Activated CD8-positive, alpha-beta memory T cell treated with anti-CD3 and anti-CD28 coated beads, Interleukin-2, amount 10 ng/mL, durations not matched to agents 7 days and 5 days (primary cell): ENCODE results near the gene SLC43A3. TPM values are rescaled to one million over a fixed set of nuclear protein-coding genes. Genes with fewer than 3 reads are reported as not detected.

ENCODE experiments used
- ATAC-seq: fragments of 150-1000 bp; cut with Tn5 transposase; one replicate; pipeline ENCODE4 v1.10.0; 2021; ENCODE audit warnings: moderate library complexity
- CTCF ChIA-PET: fragments of 350-600 bp; sonication (Branson Sonifier 250); formaldehyde crosslinking; loops from one replicate; lab custom pipeline; 2021; ENCODE audit warnings: antibody characterized with exemption; lab: Charles Lee
- DNase-seq: peaks from one replicate; pipeline ENCODE4 v3.0.0-alpha.2; 2020
- H3K27ac Mint-ChIP-seq: one replicate; pipeline ENCODE4 v1.8.0; 2021; ENCODE audit warnings: mild to moderate bottlenecking, mixed read lengths
- H3K27me3 Mint-ChIP-seq: one replicate; pipeline ENCODE4 v1.8.0; 2021; ENCODE audit warnings: mixed read lengths
- H3K36me3 Mint-ChIP-seq: one replicate; pipeline ENCODE4 v1.8.0; 2021; ENCODE audit warnings: mild to moderate bottlenecking, mixed read lengths
- H3K4me1 Mint-ChIP-seq: one replicate; pipeline ENCODE4 v1.8.0; 2021; ENCODE audit warnings: mixed read lengths
- H3K4me3 Mint-ChIP-seq: one replicate; pipeline ENCODE4 v1.8.0; 2021; ENCODE audit warnings: mild to moderate bottlenecking, moderate library complexity, mixed read lengths
- H3K9me3 Mint-ChIP-seq: one replicate; pipeline ENCODE4 v1.8.0; 2022; ENCODE audit warnings: low read depth, mixed read lengths
- total RNA-seq, 2 experiments: library from RNA; stranded (reverse); gene quantifications; one replicate each; pipeline ENCODE4 v1.2.3, GENCODE V29; 2021

The SLC43A3 gene
- 100 to 1,000 TPM; 106 to 117 TPM for total RNA-seq

DNA sequence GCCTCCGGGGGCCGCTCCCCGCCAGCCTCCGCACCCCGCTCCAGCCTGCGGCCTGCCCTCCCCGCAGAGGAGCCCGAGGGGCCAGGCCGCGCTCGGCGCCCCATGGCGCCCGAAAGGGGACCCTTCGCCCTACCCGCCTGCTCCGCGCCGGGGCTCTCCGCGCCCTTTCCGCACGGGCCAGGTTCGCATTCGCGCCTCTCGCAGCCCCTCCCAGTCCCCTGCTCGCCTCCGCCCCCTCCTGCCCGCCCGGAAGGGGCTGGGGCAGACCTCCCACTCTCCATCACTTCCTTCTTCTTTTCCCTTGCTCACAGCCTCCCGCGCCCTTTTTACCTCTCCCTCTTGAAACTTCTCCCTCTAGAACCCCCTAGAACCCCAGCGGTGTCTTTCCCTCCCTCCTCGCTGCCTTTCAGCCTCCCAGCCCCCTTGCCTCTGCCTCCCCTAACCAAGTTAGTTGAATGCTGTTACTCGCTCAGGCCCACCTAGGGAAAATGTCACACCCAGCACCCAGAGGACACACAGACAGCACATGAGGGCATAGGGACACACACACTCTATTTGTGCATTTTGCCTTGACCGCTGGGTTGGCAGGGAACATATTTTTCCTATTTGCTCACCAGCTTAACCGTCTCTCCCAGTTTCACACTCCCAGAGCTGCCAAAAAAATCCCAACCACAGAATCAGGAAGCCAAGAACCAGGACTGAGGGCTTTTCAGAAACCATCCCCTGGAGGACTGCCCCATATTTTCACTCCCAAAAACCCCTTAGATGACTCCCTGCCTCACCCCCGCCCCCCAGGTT is at the start of gene SLC43A3:
Gene SLC43A3 (minus strand): TSS at position 193 of the 798 bp plus-strand sequence. CDS start 949 bp downstream, outside the sequence.
- CTCF ChIA-PET = interaction anchor here (1.0 to 2.5 kb wide), 7 partner anchors 14 to 141 kb away, joined by 3 to 20 read pairs (median 4); partner anchors contain the start of genes SLC43A1 and UBE2L6
- H3K4me3 Mint-ChIP-seq = peak within 1 kb of the TSS; percentile 85
- ATAC-seq = peak; percentile 70
- peaks cover 39% of the 10 kb centered on the region for H3K36me3 Mint-ChIP-seq
- peak within 1 kb of the TSS; percentile 85 for H3K27ac Mint-ChIP-seq
- no peaks in the 10 kb centered on the region for H3K9me3 Mint-ChIP-seq
- peaks cover 53% of the 10 kb centered on the region for H3K4me1 Mint-ChIP-seq
- DNase-seq = peak; percentile 85
- H3K27me3 Mint-ChIP-seq = peaks cover 8% of the 10 kb centered on the region

DNA sequence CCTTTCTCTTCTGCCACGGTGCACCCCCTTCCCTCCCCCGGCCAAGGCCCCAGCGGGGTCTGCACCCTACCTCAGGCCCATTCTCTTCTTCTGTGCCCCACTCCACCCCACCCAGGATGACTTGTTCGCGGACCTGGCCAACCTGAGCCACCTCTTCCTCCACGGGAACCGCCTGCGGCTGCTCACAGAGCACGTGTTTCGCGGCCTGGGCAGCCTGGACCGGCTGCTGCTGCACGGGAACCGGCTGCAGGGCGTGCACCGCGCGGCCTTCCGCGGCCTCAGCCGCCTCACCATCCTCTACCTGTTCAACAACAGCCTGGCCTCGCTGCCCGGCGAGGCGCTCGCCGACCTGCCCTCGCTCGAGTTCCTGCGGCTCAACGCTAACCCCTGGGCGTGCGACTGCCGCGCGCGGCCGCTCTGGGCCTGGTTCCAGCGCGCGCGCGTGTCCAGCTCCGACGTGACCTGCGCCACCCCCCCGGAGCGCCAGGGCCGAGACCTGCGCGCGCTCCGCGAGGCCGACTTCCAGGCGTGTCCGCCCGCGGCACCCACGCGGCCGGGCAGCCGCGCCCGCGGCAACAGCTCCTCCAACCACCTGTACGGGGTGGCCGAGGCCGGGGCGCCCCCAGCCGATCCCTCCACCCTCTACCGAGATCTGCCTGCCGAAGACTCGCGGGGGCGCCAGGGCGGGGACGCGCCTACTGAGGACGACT is 49.3 kb upstream of the SLC43A3 start:
- Mint-ChIP-seq H3K36me3 (no peaks in the 10 kb centered on the region), H3K9me3 (no peaks in the 10 kb centered on the region)

DNA sequence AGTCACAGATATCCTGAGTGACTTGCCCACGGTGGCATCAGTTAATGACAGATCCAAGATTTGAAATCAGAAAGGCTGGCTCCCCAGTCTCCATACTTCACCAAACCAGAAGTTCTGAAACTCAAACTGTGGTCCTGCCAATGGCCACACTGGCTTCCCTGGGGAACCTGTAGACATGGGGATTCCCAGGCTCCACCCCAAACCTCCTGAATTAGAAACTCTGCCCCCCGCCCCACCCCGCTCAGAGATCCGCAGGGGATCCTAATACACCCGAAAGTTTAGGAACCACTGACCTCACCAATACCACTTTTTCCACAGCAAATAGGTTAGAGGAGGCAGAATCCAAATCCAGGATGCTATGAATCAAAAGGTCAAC is 48.7 kb upstream of the SLC43A3 start:
- no peak for DNase-seq
- Mint-ChIP-seq H3K4me3 (peak overlapping the region; percentile 34), H3K36me3 (no peaks in the 10 kb centered on the region), H3K9me3 (no peaks in the 10 kb centered on the region), H3K27me3 (peaks cover 33% of the 10 kb centered on the region), H3K27ac (peak overlapping the region; percentile 36), H3K4me1 (peaks cover 29% of the 10 kb centered on the region)
- CTCF ChIA-PET = interaction anchor here (1.1 to 9.5 kb wide), 7 partner anchors 15 to 169 kb away, joined by 8 to 79 read pairs (median 15); partner anchors contain the start of genes RTN4RL2 and TIMM10
- no peak for ATAC-seq

More for the DNA sequence above, 49.3 kb upstream of the SLC43A3 start:
- peak overlapping the region; percentile 55 for H3K4me3 Mint-ChIP-seq
- H3K27ac Mint-ChIP-seq = peak overlapping the region; percentile 3
- H3K4me1 Mint-ChIP-seq = peaks cover 29% of the 10 kb centered on the region
- peaks cover 37% of the 10 kb centered on the region for H3K27me3 Mint-ChIP-seq
- ATAC-seq = peak; percentile 24
- peak; percentile 57 for DNase-seq
- CTCF ChIA-PET = interaction anchor here (1.2 to 9.5 kb wide), 6 partner anchors 17 to 130 kb away, joined by 3 to 79 read pairs (median 16); partner anchors contain the start of genes RTN4RL2, SLC43A1 and TIMM10

DNA sequence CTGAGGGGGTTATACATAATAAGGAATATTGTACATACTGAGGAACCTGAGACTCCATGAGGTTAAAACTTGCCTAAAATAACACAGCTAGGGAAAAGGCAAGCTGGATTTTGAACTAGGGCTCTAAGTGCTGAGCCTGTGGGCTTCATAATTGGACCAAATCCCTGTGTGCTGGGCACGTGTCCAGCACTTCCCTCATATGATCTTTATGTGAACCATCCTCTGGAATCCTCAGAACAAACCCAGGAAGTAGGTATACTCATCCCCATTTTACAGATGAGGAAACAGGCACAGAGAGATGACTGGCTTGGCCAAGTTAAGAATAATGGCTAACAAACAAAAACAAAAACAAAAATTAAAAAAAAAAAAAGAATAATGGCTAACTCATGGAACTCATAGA is 48.3 kb upstream of the SLC43A3 start:
- Mint-ChIP-seq H3K27me3 (peaks cover 33% of the 10 kb centered on the region), H3K4me1 (peaks cover 29% of the 10 kb centered on the region), H3K27ac (no peak overlapping the region), H3K4me3 (no peak overlapping the region), H3K36me3 (no peaks in the 10 kb centered on the region), H3K9me3 (no peaks in the 10 kb centered on the region)
- ATAC-seq (no peak), DNase-seq (no peak)
- CTCF ChIA-PET = interaction anchor here (0.7 to 4.4 kb wide), 9 partner anchors 9 to 169 kb away, joined by 3 to 63 read pairs (median 8); partner anchors contain the start of gene RTN4RL2

DNA sequence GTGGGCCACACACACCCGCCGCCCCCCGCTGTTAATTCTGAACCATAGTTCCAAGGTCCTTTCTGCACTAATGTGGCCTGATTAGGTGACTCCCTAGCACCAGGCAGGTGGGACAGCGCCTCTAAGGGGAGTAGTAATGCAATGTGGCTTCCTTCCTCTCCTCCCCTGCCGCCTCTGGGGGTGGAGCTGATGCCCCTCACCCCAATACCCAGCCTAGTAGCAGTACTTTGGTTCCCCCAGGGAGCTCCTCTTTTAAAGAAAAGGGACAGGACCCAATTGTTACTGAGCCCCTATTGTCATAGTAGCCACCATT is 47.8 kb upstream of the SLC43A3 start:
- Mint-ChIP-seq H3K4me1 (peaks cover 29% of the 10 kb centered on the region), H3K27ac (no peak overlapping the region), H3K27me3 (peaks cover 33% of the 10 kb centered on the region), H3K36me3 (no peaks in the 10 kb centered on the region), H3K9me3 (no peaks in the 10 kb centered on the region), H3K4me3 (no peak overlapping the region)
- DNase-seq (no peak), ATAC-seq (no peak)
- CTCF ChIA-PET = interaction anchor here (0.7 to 4.4 kb wide), 9 partner anchors 9 to 170 kb away, joined by 3 to 63 read pairs (median 8); partner anchors contain the start of gene RTN4RL2

DNA sequence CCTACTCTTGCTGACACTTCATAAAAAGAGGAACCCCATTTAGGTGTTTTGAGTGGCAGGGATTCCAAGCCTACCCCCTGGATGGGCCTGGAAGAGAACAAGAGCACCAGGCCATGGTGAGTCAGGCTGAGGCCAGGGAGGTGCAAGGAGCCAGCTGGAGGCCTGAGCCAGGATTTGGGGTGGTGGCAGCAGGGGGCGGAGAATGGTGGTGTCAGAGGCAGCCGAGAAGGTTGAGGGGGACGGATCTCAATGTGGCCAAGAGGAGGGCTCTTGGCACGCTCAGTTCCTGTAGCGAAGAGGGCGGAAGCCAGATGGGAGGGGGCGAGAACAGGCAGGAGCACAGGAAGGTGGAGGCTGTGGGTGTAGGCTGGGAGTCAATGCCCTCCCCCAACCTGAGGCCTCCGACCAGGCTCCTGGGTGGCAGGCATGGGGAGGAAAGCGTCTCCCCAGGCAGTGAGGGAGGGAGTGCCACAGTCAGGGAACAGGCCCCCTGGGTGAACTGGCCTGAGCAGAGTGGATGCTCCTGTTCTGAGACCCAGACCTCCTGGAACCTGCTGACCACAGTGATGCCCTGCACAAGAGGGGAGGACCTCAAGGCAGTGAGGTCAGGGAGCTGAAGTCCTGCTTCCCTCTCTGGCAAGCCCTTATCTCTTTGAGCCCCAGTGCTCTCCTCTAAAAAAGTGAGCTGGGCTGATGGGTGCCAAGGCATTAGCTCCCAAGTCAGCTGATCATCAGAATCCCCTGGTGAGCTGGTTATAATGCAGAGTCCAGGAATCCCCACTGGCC is 47.3 kb upstream of the SLC43A3 start:
- H3K9me3 Mint-ChIP-seq = no peaks in the 10 kb centered on the region
- no peak overlapping the region for H3K4me3 Mint-ChIP-seq
- ATAC-seq (peak; percentile 78), DNase-seq (peak; percentile 78)
- H3K36me3 Mint-ChIP-seq = no peaks in the 10 kb centered on the region
- CTCF ChIA-PET = interaction anchor here (0.7 to 4.4 kb wide), 11 partner anchors 8 to 170 kb away, joined by 3 to 63 read pairs (median 8); partner anchors contain the start of gene RTN4RL2
- H3K4me1 Mint-ChIP-seq = peaks cover 29% of the 10 kb centered on the region
- peak overlapping the region; percentile 14 for H3K27ac Mint-ChIP-seq
- H3K27me3 Mint-ChIP-seq = peaks cover 30% of the 10 kb centered on the region

DNA sequence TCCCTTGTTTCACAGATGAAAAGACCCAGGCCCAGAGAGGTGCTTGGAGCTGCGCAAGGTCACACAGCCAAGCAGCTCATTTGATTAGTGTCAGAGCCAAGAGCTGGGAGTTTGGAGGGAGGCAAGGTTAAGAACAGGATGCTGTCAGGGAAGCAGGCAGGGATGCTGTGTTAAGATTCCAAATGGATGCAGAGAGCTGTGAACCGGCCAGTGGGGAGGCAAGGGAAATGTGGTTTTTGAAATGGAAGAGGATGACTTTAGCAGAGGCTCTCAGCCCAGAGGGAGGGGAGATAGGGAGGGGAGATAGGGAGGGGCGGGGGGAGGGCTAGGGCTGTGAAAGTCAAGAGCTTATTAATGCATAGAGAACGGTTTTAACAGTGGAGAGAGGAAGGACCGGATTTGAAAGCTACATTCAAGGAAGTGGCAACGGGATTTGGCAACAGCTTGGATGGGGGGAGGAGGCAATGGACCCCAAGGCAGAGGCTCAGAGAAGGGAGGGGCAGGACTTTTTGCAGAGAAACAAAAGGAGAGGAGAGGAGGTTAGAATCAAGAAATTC is 46.4 kb upstream of the SLC43A3 start:
- no peak for DNase-seq
- CTCF ChIA-PET = interaction anchor here (0.6 to 4.4 kb wide), 11 partner anchors 10 to 128 kb away, joined by 3 to 63 read pairs (median 7); partner anchors contain the start of genes RTN4RL2 and UBE2L6
- Mint-ChIP-seq H3K27me3 (peaks cover 30% of the 10 kb centered on the region), H3K27ac (peak overlapping the region; percentile 53), H3K9me3 (no peaks in the 10 kb centered on the region), H3K4me3 (no peak overlapping the region), H3K4me1 (peaks cover 29% of the 10 kb centered on the region), H3K36me3 (no peaks in the 10 kb centered on the region)
- no peak for ATAC-seq

DNA sequence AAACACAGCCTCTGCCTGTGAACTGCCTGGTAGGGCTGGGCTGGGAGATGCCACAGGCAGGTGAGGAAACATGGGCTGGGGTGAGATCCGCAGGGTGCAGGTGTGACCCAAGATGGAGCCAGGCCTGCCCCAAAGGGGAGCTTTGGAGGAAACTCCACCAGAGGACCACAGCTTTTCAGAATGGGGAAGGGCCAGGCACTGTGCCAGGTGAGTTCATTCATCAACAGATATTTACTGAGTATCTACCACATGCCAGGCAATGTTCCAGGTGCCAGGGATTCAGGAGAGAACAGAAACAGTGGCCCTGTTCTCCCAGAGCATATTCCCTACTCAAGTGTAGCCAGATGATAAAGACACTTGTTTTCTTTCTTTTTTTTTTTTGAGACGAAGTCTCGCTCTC is 44.6 kb upstream of the SLC43A3 start:
- Mint-ChIP-seq H3K9me3 (no peaks in the 10 kb centered on the region), H3K36me3 (no peaks in the 10 kb centered on the region), H3K27ac (no peak overlapping the region), H3K4me3 (no peak overlapping the region), H3K4me1 (peaks cover 26% of the 10 kb centered on the region), H3K27me3 (peaks cover 17% of the 10 kb centered on the region)
- CTCF ChIA-PET = interaction anchor here (1.6 to 4.4 kb wide), 3 partner anchors 14 to 53 kb away, joined by 3 to 63 read pairs (median 7); no protein-coding TSS in a partner anchor
- no peak for DNase-seq
- no peak for ATAC-seq

DNA sequence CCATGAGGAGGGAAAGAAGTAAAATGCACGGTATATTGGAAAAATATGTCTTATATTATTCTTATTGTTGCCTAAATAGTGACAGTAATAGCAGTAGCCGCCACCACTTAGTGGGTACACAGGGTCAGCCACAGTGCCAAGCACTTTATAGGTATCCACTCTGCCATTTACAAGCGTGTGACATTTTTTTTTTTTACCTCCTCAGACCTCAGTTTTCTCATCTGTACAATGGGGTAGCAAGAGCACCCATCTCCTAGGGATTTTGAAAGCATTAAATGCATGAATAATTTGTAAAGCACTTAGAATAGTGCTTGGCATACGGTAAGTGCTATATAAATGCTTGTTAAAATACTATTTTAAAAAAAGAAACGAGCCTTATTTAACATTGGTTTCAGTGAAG is 42.3 kb upstream of the SLC43A3 start:
- no peaks in the 10 kb centered on the region for H3K36me3 Mint-ChIP-seq
- no peak overlapping the region for H3K27ac Mint-ChIP-seq
- no peaks in the 10 kb centered on the region for H3K9me3 Mint-ChIP-seq
- no peak overlapping the region for H3K4me3 Mint-ChIP-seq
- DNase-seq (no peak), ATAC-seq (no peak)
- peaks cover 3% of the 10 kb centered on the region for H3K27me3 Mint-ChIP-seq
- CTCF ChIA-PET = interaction anchor here (1.6 to 1.8 kb wide), 2 partner anchors 11 to 22 kb away, joined by 3 to 8 read pairs; no protein-coding TSS in a partner anchor
- peaks cover 9% of the 10 kb centered on the region for H3K4me1 Mint-ChIP-seq

DNA sequence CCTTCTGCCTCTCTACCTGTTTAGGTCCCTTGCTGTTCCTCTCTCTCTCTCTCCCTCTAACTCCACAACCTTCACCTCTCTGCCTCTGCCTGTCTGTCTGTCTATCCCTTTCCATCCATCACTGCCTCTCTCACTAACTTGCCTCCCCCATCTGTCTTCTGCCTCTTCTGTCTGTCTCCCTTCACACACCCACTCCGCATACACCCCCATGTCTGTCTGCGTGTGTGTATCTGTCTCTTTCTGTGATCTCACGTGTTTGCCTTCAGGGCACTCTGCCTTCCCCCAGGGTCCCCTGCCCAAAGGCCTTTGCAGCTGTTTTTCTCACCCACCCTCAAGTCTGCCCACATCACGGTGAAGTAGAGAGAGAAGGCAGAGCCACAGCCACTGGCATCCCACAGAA is 41.4 kb upstream of the SLC43A3 start:
- no peak for ATAC-seq

DNA sequence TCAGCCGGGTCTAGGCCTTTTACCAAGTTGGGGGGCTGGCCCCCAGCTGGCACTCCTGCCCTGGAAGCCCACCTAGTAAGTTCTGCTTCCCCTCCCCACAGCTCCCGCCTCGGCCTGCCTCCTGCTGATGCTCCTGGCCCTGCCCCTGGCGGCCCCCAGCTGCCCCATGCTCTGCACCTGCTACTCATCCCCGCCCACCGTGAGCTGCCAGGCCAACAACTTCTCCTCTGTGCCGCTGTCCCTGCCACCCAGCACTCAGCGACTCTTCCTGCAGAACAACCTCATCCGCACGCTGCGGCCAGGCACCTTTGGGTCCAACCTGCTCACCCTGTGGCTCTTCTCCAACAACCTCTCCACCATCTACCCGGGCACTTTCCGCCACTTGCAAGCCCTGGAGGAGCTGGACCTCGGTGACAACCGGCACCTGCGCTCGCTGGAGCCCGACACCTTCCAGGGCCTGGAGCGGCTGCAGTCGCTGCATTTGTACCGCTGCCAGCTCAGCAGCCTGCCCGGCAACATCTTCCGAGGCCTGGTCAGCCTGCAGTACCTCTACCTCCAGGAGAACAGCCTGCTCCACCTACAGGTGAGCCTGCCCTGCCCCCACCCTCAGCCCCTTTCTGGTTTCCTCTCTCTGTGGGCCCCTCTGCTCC is 40.7 kb upstream of the SLC43A3 start:
- Mint-ChIP-seq H3K36me3 (no peaks in the 10 kb centered on the region), H3K27ac (no peak overlapping the region), H3K9me3 (no peaks in the 10 kb centered on the region), H3K4me3 (no peak overlapping the region), H3K4me1 (peaks cover 4% of the 10 kb centered on the region), H3K27me3 (peaks cover 8% of the 10 kb centered on the region)
- CTCF ChIA-PET = interaction anchor here (1.2 to 1.3 kb wide), 2 partner anchors 9 to 25 kb away, joined by 3 to 5 read pairs; no protein-coding TSS in a partner anchor
- DNase-seq = no peak
- no peak for ATAC-seq

More for the DNA sequence above, 41.4 kb upstream of the SLC43A3 start:
- Mint-ChIP-seq H3K4me3 (no peak overlapping the region), H3K9me3 (no peaks in the 10 kb centered on the region), H3K4me1 (peaks cover 3% of the 10 kb centered on the region), H3K36me3 (no peaks in the 10 kb centered on the region), H3K27me3 (peaks cover 5% of the 10 kb centered on the region), H3K27ac (no peak overlapping the region)
- DNase-seq = no peak
- CTCF ChIA-PET = interaction anchor here (1.3 kb wide), 1 partner anchor 25 kb away, joined by 3 read pairs; no protein-coding TSS in a partner anchor

DNA sequence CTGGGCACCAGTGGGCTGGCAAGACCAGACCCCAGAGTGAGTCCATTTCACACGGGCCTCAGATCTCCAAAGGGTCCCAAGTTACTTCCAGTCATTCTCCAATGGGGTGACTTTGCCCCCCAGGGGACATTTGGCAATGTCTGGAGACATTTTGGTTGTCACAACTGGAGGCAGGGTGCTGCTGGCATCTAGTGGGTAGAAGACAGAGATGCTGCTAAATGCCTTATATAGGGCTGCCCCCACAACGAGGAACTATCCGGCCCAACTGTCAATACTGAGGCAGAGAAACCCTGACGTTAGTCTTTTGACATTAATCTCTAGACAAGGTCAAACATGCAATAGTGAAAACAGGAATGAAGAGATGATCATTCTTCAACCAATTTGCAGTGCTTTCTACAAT is 39.8 kb upstream of the SLC43A3 start:
- CTCF ChIA-PET = interaction anchor here (1.2 to 1.6 kb wide), 2 partner anchors 8 to 10 kb away, joined by 5 to 10 read pairs; no protein-coding TSS in a partner anchor
- Mint-ChIP-seq H3K4me1 (peaks cover 4% of the 10 kb centered on the region), H3K36me3 (no peaks in the 10 kb centered on the region), H3K27ac (no peak overlapping the region), H3K4me3 (no peak overlapping the region), H3K9me3 (no peaks in the 10 kb centered on the region), H3K27me3 (peaks cover 17% of the 10 kb centered on the region)
- DNase-seq (no peak), ATAC-seq (no peak)
